ENCODE results near the gene PGS1. TPM values are rescaled to one million over a fixed set of nuclear protein-coding genes. Genes with fewer than 3 reads are reported as not detected.

The PGS1 gene
- total and polyA plus RNA-seq, 2 of the 8 experiments (the other 6 are each of a cell fraction or from before 2014, with no cell fraction given), result 46.7 to 60.0 TPM

DNA sequence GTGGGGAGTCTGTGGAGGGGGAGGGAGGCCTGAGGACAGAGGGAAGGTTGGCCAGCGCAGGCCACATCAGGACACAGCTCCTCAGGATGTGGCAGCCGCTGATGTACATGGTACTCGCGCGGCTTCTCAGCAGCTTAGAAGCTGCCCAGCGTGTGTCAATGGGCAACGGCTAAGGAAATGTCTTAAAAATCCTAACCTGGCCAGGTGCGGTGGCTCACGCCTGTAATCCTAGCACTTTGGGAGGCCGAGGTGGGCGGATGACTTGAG lies 53.2 kb downstream of the PGS1 start (continued):
- TF ChIP-seq, protein P1, sequence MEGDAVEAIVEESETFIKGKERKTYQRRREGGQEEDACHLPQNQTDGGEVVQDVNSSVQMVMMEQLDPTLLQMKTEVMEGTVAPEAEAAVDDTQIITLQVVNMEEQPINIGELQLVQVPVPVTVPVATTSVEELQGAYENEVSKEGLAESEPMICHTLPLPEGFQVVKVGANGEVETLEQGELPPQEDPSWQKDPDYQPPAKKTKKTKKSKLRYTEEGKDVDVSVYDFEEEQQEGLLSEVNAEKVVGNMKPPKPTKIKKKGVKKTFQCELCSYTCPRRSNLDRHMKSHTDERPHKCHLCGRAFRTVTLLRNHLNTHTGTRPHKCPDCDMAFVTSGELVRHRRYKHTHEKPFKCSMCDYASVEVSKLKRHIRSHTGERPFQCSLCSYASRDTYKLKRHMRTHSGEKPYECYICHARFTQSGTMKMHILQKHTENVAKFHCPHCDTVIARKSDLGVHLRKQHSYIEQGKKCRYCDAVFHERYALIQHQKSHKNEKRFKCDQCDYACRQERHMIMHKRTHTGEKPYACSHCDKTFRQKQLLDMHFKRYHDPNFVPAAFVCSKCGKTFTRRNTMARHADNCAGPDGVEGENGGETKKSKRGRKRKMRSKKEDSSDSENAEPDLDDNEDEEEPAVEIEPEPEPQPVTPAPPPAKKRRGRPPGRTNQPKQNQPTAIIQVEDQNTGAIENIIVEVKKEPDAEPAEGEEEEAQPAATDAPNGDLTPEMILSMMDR (IDR thresholded peaks at IDR 0.05; ENCODE audit: control extremely low read depth in 1 of 3, insufficient read depth in 1 of 3, low read depth in 1 of 3, low read length in 3 of 3), result no peak
- TF ChIP-seq CBX5 (IDR thresholded peaks at IDR 0.05; ENCODE audit: low read depth, low read length) (no peak), TAF1 (IDR thresholded peaks at IDR 0.05; ENCODE audit: low read depth, low read length) (no peak), YY1 (IDR thresholded peaks at IDR 0.05; ENCODE audit: low read depth, low read length) (no peak)
